SH-SY5Y (cell line): ENCODE data around the gene ZFP57.

ENCODE experiments used
- GATA2 ChIP-seq: IDR thresholded peaks from 2 replicates; pipeline ENCODE4 v1.6.1; 2011; ENCODE audit warnings: mild to moderate bottlenecking, low read depth, low read length
- GATA3 ChIP-seq: IDR thresholded peaks from 2 replicates; pipeline ENCODE4 v1.6.1; 2011; ENCODE audit warnings: low read depth, mild to moderate bottlenecking, low read length, moderate library complexity

- TF ChIP-seq GATA3 (no peak), GATA2 (no peak)
Observed at GRCh38 chr6:29705389-29706231, 24.7 kb upstream of the ZFP57 start.
